ENCODE data around the gene RPL28.

DNA sequence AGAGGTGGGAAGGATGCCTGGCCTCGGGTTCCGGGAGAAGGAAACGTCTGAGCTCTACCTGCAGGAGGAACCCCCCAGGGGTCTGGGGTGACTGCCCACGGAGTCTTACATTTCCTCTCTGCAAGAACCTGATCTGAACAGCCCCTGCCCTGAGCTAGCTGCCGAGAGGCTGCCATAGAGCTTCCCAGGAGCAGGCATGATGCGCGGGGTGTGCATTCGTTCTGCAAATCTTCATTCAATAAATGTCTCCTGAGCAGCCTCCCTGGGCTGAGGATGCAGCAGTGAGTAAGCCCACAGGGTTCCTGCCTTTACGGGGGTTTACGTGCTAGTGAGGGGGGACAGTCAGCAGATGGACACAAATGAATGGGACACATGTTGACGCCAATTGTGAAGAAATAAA is 58.9 kb downstream of the RPL28 start:
- no peak for TF ChIP-seq EZH2 (IDR thresholded peaks at IDR 0.05; ENCODE audit: borderline replicate concordance, low read depth, low read length, severe bottlenecking)
- TF ChIP-seq, protein P1, sequence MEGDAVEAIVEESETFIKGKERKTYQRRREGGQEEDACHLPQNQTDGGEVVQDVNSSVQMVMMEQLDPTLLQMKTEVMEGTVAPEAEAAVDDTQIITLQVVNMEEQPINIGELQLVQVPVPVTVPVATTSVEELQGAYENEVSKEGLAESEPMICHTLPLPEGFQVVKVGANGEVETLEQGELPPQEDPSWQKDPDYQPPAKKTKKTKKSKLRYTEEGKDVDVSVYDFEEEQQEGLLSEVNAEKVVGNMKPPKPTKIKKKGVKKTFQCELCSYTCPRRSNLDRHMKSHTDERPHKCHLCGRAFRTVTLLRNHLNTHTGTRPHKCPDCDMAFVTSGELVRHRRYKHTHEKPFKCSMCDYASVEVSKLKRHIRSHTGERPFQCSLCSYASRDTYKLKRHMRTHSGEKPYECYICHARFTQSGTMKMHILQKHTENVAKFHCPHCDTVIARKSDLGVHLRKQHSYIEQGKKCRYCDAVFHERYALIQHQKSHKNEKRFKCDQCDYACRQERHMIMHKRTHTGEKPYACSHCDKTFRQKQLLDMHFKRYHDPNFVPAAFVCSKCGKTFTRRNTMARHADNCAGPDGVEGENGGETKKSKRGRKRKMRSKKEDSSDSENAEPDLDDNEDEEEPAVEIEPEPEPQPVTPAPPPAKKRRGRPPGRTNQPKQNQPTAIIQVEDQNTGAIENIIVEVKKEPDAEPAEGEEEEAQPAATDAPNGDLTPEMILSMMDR (IDR thresholded peaks at IDR 0.05; ENCODE audit: borderline replicate concordance, extremely low read depth, low read length, poor library complexity, severe bottlenecking) = no peak
